Spinal cord (tissue), 10 donors: Measurements from ENCODE around the gene SRRD. TPM values are rescaled to one million over a fixed set of nuclear protein-coding genes. Genes with fewer than 3 reads are reported as not detected.

Experiments used
- DNase-seq, 6 donors: peaks; one replicate each; pipeline versions ENCODE4 v3.0.0 to v3.0.0-alpha.2; 2013 to 2015; ENCODE audit warnings: low spot score in 6 of 6, low read depth in 4 of 6
- H3K27ac ChIP-seq: one replicate; pipeline ENCODE4 v1.5.1; 2013; ENCODE audit warnings: low read depth, low read length, control low read depth
- H3K27me3 ChIP-seq: one replicate; pipeline ENCODE4 v1.6.1; 2013; ENCODE audit warnings: low read length; ENCODE audit not compliant: control insufficient read depth, insufficient read depth
- H3K36me3 ChIP-seq: one replicate; pipeline ENCODE4 v1.6.1; 2013; ENCODE audit warnings: low read length; ENCODE audit not compliant: control insufficient read depth, insufficient read depth
- H3K4me1 ChIP-seq: one replicate; pipeline ENCODE4 v1.6.1; 2013; ENCODE audit warnings: low read length; ENCODE audit not compliant: control insufficient read depth, insufficient read depth
- H3K4me3 ChIP-seq: one replicate; pipeline ENCODE4 v1.5.1; 2013; ENCODE audit warnings: low read depth, low read length, control low read depth
- H3K9me3 ChIP-seq: one replicate; pipeline ENCODE4 v1.6.1; 2013; ENCODE audit warnings: low read length; ENCODE audit not compliant: control insufficient read depth, insufficient read depth
- WGBS: methylation state at CpG from one replicate; pipeline ENCODE4 v1.1.5; 2013; ENCODE audit warnings: missing lambda C conversion rate; ENCODE audit not compliant: insufficient coverage; 5-methylcytosine and 5-hydroxymethylcytosine counted together
- polyA plus RNA-seq, 2 donors: library from polyadenylated mRNA; unstranded; fragments of 120-200 nt; gene quantifications; one replicate each; pipeline ENCODE4 v1.2.1, GENCODE V29; 2013; ENCODE audit not compliant: insufficient read length in 2 of 2
- total RNA-seq, 2 donors: library from RNA; depleted of rRNA in 1 of 2; stranded (reverse); fragments of 120-200 nt in 1 of 2; fragments of >200 nt in 1 of 2; gene quantifications; one replicate each; pipeline versions ENCODE4 v1.2.3 to v1.2.4, GENCODE V29; 2013 to 2014
- donor health status: healthy.

Gene SRRD
- total and polyA plus RNA-seq, 4 donors = 16.6 to 32.1 (median 27.3) TPM

DNA sequence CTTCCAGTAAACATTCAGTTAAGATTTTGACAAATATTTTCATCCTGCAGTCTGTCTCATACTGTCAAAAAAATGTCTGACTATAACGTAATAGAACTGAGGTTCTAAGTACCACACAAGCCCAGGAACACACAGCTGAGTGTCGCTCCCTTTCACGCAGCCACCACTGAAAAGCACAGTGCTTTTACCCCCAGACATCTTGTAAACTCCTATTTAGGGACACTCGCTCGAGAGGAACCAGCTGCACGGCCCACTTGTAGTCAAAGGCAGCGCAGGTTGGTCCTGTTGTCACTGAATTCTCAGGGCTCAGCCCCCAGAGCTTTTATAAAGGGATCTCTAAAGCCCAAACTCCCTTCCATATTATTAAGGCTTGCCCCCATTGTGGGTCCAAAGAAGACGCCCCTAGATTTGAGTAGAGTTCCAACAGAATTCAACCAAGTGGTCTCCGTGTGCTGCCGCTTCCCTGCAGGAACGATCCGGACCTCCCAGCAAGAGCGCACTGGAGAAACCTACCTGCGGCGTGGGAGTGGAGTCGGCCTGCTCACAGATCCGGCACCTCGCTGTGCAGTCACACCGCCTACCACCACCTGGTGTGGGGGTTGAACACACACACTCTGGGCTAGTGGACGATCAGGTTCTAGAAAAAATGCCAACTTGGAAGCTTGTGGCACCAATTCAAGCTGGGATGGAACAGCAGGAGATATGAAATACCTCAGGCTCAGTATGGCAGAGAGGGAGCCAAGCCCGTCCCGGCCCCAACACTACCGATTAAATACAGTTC lies 31.3 kb upstream of the SRRD start:
- H3K4me1 ChIP-seq = no peaks in the 10 kb centered on the region
- no peak overlapping the region for H3K4me3 ChIP-seq
- no peak for DNase-seq
- H3K36me3 ChIP-seq = peaks cover 63% of the 10 kb centered on the region
- no peaks in the 10 kb centered on the region for H3K9me3 ChIP-seq
- H3K27ac ChIP-seq = no peak overlapping the region
- 95% methylated on average over 20 of the region's 23 CpGs for WGBS
- no peaks in the 10 kb centered on the region for H3K27me3 ChIP-seq

DNA sequence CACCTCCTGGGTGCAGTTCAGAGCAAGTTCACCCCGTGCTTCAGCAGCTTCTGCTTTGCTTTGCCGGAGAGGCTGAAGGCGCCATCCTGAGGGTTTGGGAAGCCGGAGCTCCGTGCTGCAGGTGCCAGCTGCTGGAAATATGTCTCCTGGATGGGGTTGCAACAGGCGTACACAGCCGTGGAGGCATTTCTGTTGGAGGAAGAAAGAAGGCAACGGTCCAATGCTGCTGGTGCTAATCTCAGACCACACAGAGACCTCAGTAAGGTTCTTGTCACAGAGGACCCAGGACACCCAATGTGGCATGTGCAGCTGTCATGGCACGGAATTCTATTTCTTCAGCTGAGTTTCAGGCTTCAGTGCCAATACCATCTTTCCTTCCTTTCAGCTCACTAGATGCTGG lies 30.5 kb upstream of the SRRD start:
- 91% methylated on average over 9 of the region's 9 CpGs for WGBS
- H3K36me3 ChIP-seq = peaks cover 71% of the 10 kb centered on the region
- H3K27me3 ChIP-seq = no peaks in the 10 kb centered on the region
- H3K4me3 ChIP-seq = no peak overlapping the region
- H3K9me3 ChIP-seq = no peaks in the 10 kb centered on the region
- no peaks in the 10 kb centered on the region for H3K4me1 ChIP-seq
- no peak for DNase-seq
- no peak overlapping the region for H3K27ac ChIP-seq

DNA sequence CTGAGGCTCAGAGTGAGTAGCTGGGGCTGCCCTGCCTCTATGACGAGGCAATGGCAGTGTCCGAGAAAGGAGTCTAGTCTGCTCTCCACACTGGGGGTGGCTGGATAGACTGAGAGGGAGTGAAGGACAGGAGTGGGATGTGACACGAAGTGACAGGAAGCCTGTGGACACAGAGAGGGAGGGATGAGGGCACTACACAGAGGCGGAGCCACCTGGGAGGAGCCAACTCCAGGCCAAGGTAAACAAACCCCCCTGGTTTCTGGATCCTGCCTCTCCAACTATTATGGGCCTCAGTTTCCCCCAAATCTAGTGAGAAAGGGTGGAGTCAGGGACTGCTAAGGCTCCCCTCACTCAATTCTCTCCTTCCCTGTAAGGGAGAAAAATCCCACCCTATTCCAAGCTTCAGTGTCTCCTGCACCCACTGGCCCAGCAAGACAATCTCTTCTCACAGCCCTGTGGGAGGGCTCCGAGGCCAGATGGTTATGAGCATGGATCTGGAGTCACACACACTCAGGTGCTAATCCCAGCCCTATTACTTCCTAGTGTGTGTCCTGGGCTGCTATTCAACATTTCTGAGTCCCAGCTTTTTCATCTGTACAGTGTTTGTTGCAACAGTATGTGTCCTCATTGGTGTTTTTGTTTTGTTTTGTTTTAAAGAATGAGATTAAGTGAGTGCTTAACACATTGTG lies 29.7 kb upstream of the SRRD start:
- Histone ChIP-seq H3K27me3 (no peaks in the 10 kb centered on the region), H3K4me3 (no peak overlapping the region), H3K4me1 (no peaks in the 10 kb centered on the region), H3K36me3 (peaks cover 72% of the 10 kb centered on the region), H3K27ac (no peak overlapping the region), H3K9me3 (no peaks in the 10 kb centered on the region)
- 88% methylated on average over 4 of the region's 5 CpGs for WGBS
- no peak for DNase-seq

DNA sequence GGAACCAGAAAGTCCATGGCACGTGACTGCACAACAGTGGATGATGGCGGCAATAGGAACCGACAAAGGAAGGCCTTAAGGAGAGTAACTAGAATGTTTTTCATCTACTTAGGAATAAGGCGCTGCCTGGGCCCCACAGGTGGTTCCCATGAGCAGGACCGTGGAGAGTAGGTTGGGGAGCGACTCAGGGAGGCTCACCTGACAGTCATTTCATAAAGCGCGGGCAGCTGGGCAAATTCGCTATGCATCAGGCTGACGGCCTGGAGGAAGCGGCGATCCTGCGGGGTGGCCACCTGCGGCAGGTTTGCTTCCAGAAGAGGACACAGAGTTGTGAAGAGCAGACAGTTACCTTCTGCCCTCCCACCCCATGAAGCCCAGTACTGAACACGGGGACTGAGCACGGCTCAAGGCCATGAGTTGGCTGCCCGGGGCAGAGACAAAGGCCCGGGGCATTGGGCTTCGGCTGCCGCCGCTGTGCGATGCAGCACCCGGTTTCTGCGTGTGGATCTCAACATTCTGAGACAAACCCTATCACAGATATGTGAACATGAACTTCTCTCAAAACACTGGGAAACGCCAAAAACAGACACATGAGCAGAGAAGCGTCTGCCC lies 25.9 kb upstream of the SRRD start:
- WGBS = 97% methylated on average over 25 of the region's 26 CpGs

DNA sequence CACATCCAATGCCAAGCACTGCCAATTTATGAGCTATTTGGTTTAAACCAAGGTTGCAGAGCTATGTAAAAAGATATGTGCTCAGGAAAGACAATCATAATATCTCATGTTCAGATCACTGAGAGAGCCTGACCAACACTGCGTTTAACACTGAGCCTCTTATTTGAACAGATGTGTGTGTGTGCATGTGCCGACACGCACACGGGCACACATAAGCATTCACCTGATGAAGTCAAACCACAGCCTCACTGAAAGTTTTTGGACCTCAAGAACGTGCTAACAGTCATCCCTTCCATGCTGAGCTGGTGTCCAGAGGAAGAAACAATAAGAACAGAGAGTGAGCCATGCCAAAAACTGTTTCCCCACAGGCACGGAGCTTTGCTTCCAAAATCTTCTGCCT lies 23.5 kb upstream of the SRRD start:
- Histone ChIP-seq H3K36me3 (peaks cover 45% of the 10 kb centered on the region), H3K4me3 (no peak overlapping the region), H3K27me3 (no peaks in the 10 kb centered on the region), H3K9me3 (no peaks in the 10 kb centered on the region), H3K4me1 (peaks cover 25% of the 10 kb centered on the region), H3K27ac (no peak overlapping the region)
- no peak for DNase-seq
- 56% methylated on average over 1 of the region's 6 CpGs for WGBS

More for the DNA sequence above, 25.9 kb upstream of the SRRD start:
- peaks cover 10% of the 10 kb centered on the region for H3K4me1 ChIP-seq
- H3K36me3 ChIP-seq = peaks cover 44% of the 10 kb centered on the region
- no peak overlapping the region for H3K27ac ChIP-seq
- DNase-seq = no peak
- no peaks in the 10 kb centered on the region for H3K27me3 ChIP-seq
- no peaks in the 10 kb centered on the region for H3K9me3 ChIP-seq
- no peak overlapping the region for H3K4me3 ChIP-seq

DNA sequence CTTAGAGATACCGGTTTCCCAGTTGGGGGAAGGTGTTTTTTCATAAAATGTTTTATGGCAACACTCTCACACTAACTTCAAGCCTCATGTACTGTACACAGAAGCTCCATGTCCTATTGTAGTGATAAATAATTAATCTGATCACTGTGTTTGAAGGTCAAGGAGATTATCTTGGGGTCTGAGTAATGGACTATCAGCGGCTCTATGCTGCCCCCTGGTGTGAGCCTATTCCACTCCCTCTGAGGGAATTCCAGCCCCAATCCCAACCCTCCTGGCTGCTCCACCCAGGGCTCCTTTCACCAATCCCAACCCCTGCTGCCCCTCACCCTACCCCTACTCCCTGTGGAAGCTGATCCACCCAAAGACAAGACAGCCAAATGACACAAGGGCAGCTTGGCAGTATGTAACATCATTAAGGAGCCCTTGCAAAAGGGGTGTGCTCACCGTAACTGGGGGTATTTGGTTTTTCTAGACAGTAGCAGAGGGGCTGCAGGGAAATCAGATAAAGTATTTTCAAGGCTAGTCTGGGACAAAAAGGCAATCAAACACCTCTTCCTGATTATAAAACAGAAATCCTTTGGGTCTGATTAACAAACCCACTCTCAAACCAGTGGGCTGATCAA lies 22.4 kb upstream of the SRRD start:
- DNase-seq = peak in 3 of 6 donors; percentile 22 to 86 (median 74)
- Histone ChIP-seq H3K4me1 (peaks cover 25% of the 10 kb centered on the region), H3K4me3 (no peak overlapping the region), H3K9me3 (no peaks in the 10 kb centered on the region), H3K27ac (no peak overlapping the region), H3K27me3 (no peaks in the 10 kb centered on the region), H3K36me3 (peaks cover 49% of the 10 kb centered on the region)
- WGBS = 22% methylated on average over 1 of the region's 3 CpGs

DNA sequence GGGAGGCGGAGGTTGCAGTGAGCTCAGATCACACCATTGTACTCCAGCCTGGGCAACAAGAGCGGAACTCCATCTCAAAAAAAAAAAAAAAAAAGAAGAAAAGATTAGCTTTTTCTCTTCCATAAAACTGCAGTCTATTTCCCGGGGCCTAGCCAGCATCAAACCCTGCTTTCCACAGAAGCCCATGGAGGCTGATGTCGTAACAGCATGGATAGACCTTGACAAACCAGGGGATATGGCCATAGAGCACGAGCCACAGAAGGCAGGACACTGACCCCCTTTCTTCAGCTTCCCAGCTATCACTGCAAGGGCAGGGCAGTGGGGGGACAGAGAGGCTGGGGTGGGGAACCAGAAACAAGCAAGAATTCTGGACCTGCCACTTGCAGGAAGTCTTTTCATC lies 21.6 kb upstream of the SRRD start:
- no peak for DNase-seq
- WGBS = 78% methylated on average over 3 of the region's 5 CpGs
- Histone ChIP-seq H3K9me3 (no peaks in the 10 kb centered on the region), H3K4me1 (peaks cover 25% of the 10 kb centered on the region), H3K27me3 (no peaks in the 10 kb centered on the region), H3K4me3 (no peak overlapping the region), H3K36me3 (peaks cover 46% of the 10 kb centered on the region), H3K27ac (no peak overlapping the region)

DNA sequence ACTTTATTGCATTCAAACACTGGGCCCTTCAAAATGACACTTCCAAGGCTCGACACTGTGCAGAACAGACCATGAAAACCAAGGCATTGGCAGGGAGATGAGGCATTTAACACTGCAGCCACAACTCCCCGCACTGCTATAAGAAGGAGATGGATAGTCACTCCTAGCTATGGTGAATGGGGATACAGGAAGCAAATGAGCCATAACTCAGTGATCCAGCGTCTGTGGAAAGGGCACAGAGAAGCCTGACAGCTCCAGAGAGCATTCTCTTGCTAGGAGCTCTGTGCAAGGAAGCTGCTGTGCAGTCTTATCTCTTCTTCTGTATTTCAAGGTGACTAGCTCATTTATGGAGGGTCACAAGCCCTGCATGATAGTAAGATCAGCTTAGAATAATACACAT lies 21.0 kb upstream of the SRRD start:
- 33% methylated on average over 1 of the region's 3 CpGs for WGBS
- H3K36me3 ChIP-seq = peaks cover 40% of the 10 kb centered on the region
- no peak overlapping the region for H3K27ac ChIP-seq
- H3K27me3 ChIP-seq = no peaks in the 10 kb centered on the region
- no peak overlapping the region for H3K4me3 ChIP-seq
- H3K4me1 ChIP-seq = peaks cover 25% of the 10 kb centered on the region
- peak in 3 of 6 donors; percentile 35 to 96 (median 52) for DNase-seq
- H3K9me3 ChIP-seq = no peaks in the 10 kb centered on the region

DNA sequence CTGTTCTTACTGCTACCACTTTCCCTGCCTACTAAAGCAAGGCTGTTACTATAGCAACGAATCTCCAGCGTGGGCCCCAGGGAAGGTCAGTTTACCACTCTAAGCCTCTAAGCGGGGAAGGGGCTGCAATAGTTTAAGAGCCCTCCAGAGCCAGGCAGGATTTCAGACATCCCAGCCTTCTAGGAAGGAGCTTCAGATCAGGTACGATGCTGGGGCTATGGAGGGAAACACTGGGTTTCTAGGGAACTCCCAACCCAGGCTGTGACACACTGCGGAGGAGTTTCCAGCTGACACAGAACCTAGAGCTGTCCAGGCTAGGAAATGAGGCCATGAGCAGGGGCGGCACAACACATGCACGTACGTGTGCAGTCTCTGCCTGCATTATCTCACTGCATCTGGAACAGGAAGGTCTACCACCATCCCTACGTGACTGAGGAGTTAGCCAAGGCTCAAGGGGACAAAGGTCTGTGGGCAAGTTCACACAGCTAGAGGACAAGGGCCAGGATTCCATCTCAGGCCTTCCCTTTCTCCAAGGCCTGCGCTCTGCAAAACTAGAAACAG lies 20.5 kb upstream of the SRRD start:
- peak in 3 of 6 donors; percentile 57 to 96 (median 63) for DNase-seq
- Histone ChIP-seq H3K36me3 (peaks cover 40% of the 10 kb centered on the region), H3K4me1 (peaks cover 25% of the 10 kb centered on the region), H3K27me3 (no peaks in the 10 kb centered on the region), H3K27ac (peak overlapping the region; percentile 40), H3K4me3 (no peak overlapping the region), H3K9me3 (no peaks in the 10 kb centered on the region)
- WGBS = 27% methylated on average over 10 of the region's 10 CpGs
